HEK293 (cell line): ENCODE results near the gene CRTC3.
A peak's percentile ranks its signal among the peaks of the same experiment; 100 is the strongest.

Experiments
- CTCF ChIA-PET: fragments of 350-600 bp; formaldehyde crosslinking; extraction: SDS; loops from one replicate; lab custom pipeline; 2021; ENCODE audit warnings: antibody characterized with exemption; lab: Yijun Ruan, JAX
- POLR2A ChIA-PET: fragments of 300-600 bp; formaldehyde crosslinking; extraction: SDS; loops from one replicate; lab custom pipeline; 2020; ENCODE audit warnings: antibody characterized with exemption, inconsistent platforms; lab: Yijun Ruan, JAX
- H3K27ac ChIP-seq: fragments of 200-500 bp; sonication (Bioruptor generic); 2 replicates; pipeline ENCODE4 v1.5.1; 2014; ENCODE audit warnings: low read depth, low read length, control low read depth, inconsistent platforms; ENCODE audit errors: extremely low read depth
- H3K36me3 ChIP-seq, 2 experiments: fragments of 200-500 bp in 1 of 2; sonication (Bioruptor generic) in 1 of 2; 1 replicate in 1 of 2; 2 replicates in 1 of 2; pipeline ENCODE4 v1.5.1; 2014 to 2017; ENCODE audit warnings: inconsistent platforms in 2 of 2, low read length in 2 of 2; ENCODE audit not compliant: control insufficient read depth in 2 of 2, insufficient read depth in 1 of 2
- H3K4me1 ChIP-seq: fragments of 200-500 bp; sonication (Bioruptor generic); 2 replicates; pipeline ENCODE4 v1.5.1; 2014; ENCODE audit warnings: mild to moderate bottlenecking, low read length, inconsistent platforms; ENCODE audit not compliant: control insufficient read depth, insufficient read depth
- H3K4me3 ChIP-seq: 2 replicates; pipeline ENCODE4 v1.5.1; 2011; ENCODE audit warnings: low read depth, mild to moderate bottlenecking, control low read depth, low read length, moderate library complexity
- H3K9me3 ChIP-seq: fragments of 200-500 bp; sonication (Bioruptor generic); 2 replicates; pipeline ENCODE4 v1.5.1; 2014; ENCODE audit warnings: low read depth, low read length, inconsistent platforms; ENCODE audit not compliant: control insufficient read depth, insufficient read depth
- AEBP2 ChIP-seq: fragments of 450-650 bp; formaldehyde crosslinking; IDR thresholded peaks from 2 replicates; pipeline ENCODE4 v1.5.1; 2016; ENCODE audit warnings: missing biosample characterization, missing genetic modification characterization, borderline replicate concordance
- BCL6B ChIP-seq: fragments of 450-650 bp; formaldehyde crosslinking; IDR thresholded peaks from 2 replicates; pipeline ENCODE4 v1.5.1; 2017; ENCODE audit warnings: missing biosample characterization, missing genetic modification characterization
- FEZF1 ChIP-seq: fragments of 450-650 bp; formaldehyde crosslinking; IDR thresholded peaks from 2 replicates; pipeline ENCODE4 v1.5.1; 2016; ENCODE audit warnings: missing biosample characterization, missing genetic modification characterization
- GLI2 ChIP-seq: fragments of 450-650 bp; formaldehyde crosslinking; IDR thresholded peaks from 2 replicates; pipeline ENCODE4; 2017; ENCODE audit warnings: missing biosample characterization, missing genetic modification characterization, low read depth, borderline replicate concordance
- GLIS1 ChIP-seq: fragments of 450-650 bp; formaldehyde crosslinking; IDR thresholded peaks from 2 replicates; pipeline ENCODE4 v1.5.1; 2016; ENCODE audit warnings: missing biosample characterization, missing genetic modification characterization
- KLF7 ChIP-seq: fragments of 450-650 bp; formaldehyde crosslinking; IDR thresholded peaks from 2 replicates; pipeline ENCODE4 v1.5.1; 2016; ENCODE audit warnings: missing biosample characterization, missing genetic modification characterization, borderline replicate concordance
- SETDB1 ChIP-seq: IDR thresholded peaks from one replicate; pipeline ENCODE4 v1.6.1; 2017; ENCODE audit warnings: mild to moderate bottlenecking, low read length, moderate library complexity, mixed read lengths; ENCODE audit not compliant: insufficient read length
- ZBTB48 ChIP-seq: fragments of 450-650 bp; formaldehyde crosslinking; IDR thresholded peaks from 2 replicates; pipeline ENCODE4 v1.5.1; 2016; ENCODE audit warnings: missing biosample characterization, missing genetic modification characterization
- ZFP69B ChIP-seq: fragments of 450-650 bp; formaldehyde crosslinking; IDR thresholded peaks from 2 replicates; pipeline ENCODE4 v1.5.1; 2016; ENCODE audit warnings: missing biosample characterization, missing genetic modification characterization
- ZNF121 ChIP-seq: fragments of 450-650 bp; formaldehyde crosslinking; IDR thresholded peaks from 2 replicates; pipeline ENCODE4 v1.5.1; 2016; ENCODE audit warnings: missing biosample characterization, missing genetic modification characterization
- ZNF140 ChIP-seq: fragments of 450-650 bp; formaldehyde crosslinking; IDR thresholded peaks from 2 replicates; pipeline ENCODE4 v1.5.1; 2016; ENCODE audit warnings: missing biosample characterization, missing genetic modification characterization
- ZNF335 ChIP-seq: fragments of 450-650 bp; formaldehyde crosslinking; conservative IDR thresholded peaks from 2 replicates; pipeline ENCODE4 v1.5.1; 2016; ENCODE audit warnings: missing biosample characterization, missing genetic modification characterization
- ZNF501 ChIP-seq: fragments of 450-650 bp; formaldehyde crosslinking; IDR thresholded peaks from 2 replicates; pipeline ENCODE4 v1.5.1; 2016; ENCODE audit warnings: missing biosample characterization, missing genetic modification characterization
- ZNF521 ChIP-seq: fragments of 450-650 bp; formaldehyde crosslinking; IDR thresholded peaks from 2 replicates; pipeline ENCODE4 v1.5.1; 2017; ENCODE audit warnings: missing biosample characterization, mild to moderate bottlenecking, missing genetic modification characterization
- ZNF530 ChIP-seq: fragments of 450-650 bp; formaldehyde crosslinking; IDR thresholded peaks from 2 replicates; pipeline ENCODE4 v1.5.1; 2016; ENCODE audit warnings: low read depth, missing biosample characterization, missing genetic modification characterization
- ZNF571 ChIP-seq: fragments of 450-650 bp; formaldehyde crosslinking; IDR thresholded peaks from 2 replicates; pipeline ENCODE4 v1.5.0; 2017; ENCODE audit warnings: missing biosample characterization, missing genetic modification characterization
- ZNF629 ChIP-seq: fragments of 450-650 bp; formaldehyde crosslinking; IDR thresholded peaks from 2 replicates; pipeline ENCODE4 v1.5.1; 2017; ENCODE audit warnings: missing biosample characterization, missing genetic modification characterization
- ZNF701 ChIP-seq: fragments of 450-650 bp; formaldehyde crosslinking; IDR thresholded peaks from 2 replicates; pipeline ENCODE4 v1.5.1; 2016; ENCODE audit warnings: missing biosample characterization, missing genetic modification characterization
- ZNF76 ChIP-seq: fragments of 450-650 bp; formaldehyde crosslinking; IDR thresholded peaks from 2 replicates; pipeline ENCODE4; 2016; ENCODE audit warnings: low read depth, missing biosample characterization, missing genetic modification characterization, borderline replicate concordance
- ZNF776 ChIP-seq: fragments of 450-650 bp; formaldehyde crosslinking; IDR thresholded peaks from 2 replicates; pipeline ENCODE4 v1.5.0; 2017; ENCODE audit warnings: missing biosample characterization, missing genetic modification characterization, borderline replicate concordance
- ZSCAN18 ChIP-seq: fragments of 450-650 bp; formaldehyde crosslinking; IDR thresholded peaks from 2 replicates; pipeline ENCODE4 v1.5.1; 2016; ENCODE audit warnings: missing biosample characterization, missing genetic modification characterization

The CRTC3 gene

GRCh38 chr15:90617668-90618097 lies 88.0 kb downstream of the CRTC3 start:
- Histone ChIP-seq H3K36me3 (peaks cover 20 to 60% of the 10 kb centered on the region in 2 experiments; a peak in 2 of 3 replicates), H3K27ac (no peak overlapping the region), H3K4me3 (no peak overlapping the region), H3K9me3 (no peaks in the 10 kb centered on the region), H3K4me1 (no peaks in the 10 kb centered on the region)
- ChIA-PET POLR2A (no interaction called here), CTCF (interaction anchor here (0.7 kb wide), 3 partner anchors 24 to 319 kb away, joined by 3 to 6 read pairs (median 4); no protein-coding TSS in a partner anchor)
- TF ChIP-seq ZSCAN18 (tag by site-specific recombination) (no peak), ZNF501 (tag by site-specific recombination) (no peak), ZBTB48 (tag by site-specific recombination) (no peak), ZNF140 (tag by site-specific recombination) (no peak), ZNF121 (tag by site-specific recombination) (peak; percentile 63; the same call in 1 of the 2 replicates), ZNF571 (no peak), GLI2 (tag by site-specific recombination) (no peak), KLF7 (tag by site-specific recombination) (no peak)

- Histone ChIP-seq H3K4me1 (no peaks in the 10 kb centered on the region), H3K36me3 (peaks cover 17 to 59% of the 10 kb centered on the region in 2 experiments; a peak in 2 of 3 replicates), H3K4me3 (no peak overlapping the region), H3K27ac (no peak overlapping the region), H3K9me3 (no peaks in the 10 kb centered on the region)
- CTCF ChIA-PET = interaction anchor here (0.6 to 0.7 kb wide), 3 partner anchors 23 to 320 kb away, joined by 3 to 6 read pairs (median 3); no protein-coding TSS in a partner anchor
- TF ChIP-seq ZNF335 (tag by site-specific recombination) (no peak), AEBP2 (tag by site-specific recombination) (no peak), ZNF76 (no peak), ZNF530 (tag by site-specific recombination) (no peak), ZNF701 (tag by site-specific recombination) (no peak), SETDB1 (no peak), BCL6B (tag by site-specific recombination) (no peak), ZFP69B (tag by site-specific recombination) (no peak), ZNF629 (tag by site-specific recombination) (no peak), GLIS1 (tag by site-specific recombination) (no peak), FEZF1 (tag by site-specific recombination) (no peak), ZNF521 (tag by site-specific recombination) (no peak), ZNF776 (tag by site-specific recombination) (no peak)
- POLR2A ChIA-PET = no interaction called here
Measured at GRCh38 chr15:90618330-90619125, 88.8 kb downstream of the CRTC3 start.
